ENCODE measurements around the gene ARHGEF7.

ARHGEF7 gene

GRCh38 chr13:111284565-111284964 lies 169.5 kb downstream of the ARHGEF7 start:
- TF ChIP-seq ZNF274 (IDR thresholded peaks at IDR 0.05; ENCODE audit: low read depth, low read length) = no peak
- H3K4me3 ChIP-seq (ENCODE audit: low read length) = no peak overlapping the region

- TF ChIP-seq ZNF274 (IDR thresholded peaks at IDR 0.05; ENCODE audit: low read depth, low read length) = no peak
- no peak overlapping the region for H3K4me3 ChIP-seq (ENCODE audit: low read length)
Observed at GRCh38 chr13:111286162-111286561, 171.1 kb downstream of the ARHGEF7 start.

GRCh38 chr13:111286749-111287148 lies 171.6 kb downstream of the ARHGEF7 start:
- no peak for TF ChIP-seq ZNF274 (IDR thresholded peaks at IDR 0.05; ENCODE audit: low read depth, low read length)
- H3K4me3 ChIP-seq (ENCODE audit: low read length) = no peak overlapping the region

GRCh38 chr13:111287201-111287600 lies 172.1 kb downstream of the ARHGEF7 start:
- H3K4me3 ChIP-seq (ENCODE audit: low read length) = no peak overlapping the region
- TF ChIP-seq ZNF274 (IDR thresholded peaks at IDR 0.05; ENCODE audit: low read depth, low read length) = no peak

GRCh38 chr13:111288276-111288675 lies 173.2 kb downstream of the ARHGEF7 start:
- H3K4me3 ChIP-seq (ENCODE audit: low read length) = no peak overlapping the region
- no peak for TF ChIP-seq ZNF274 (IDR thresholded peaks at IDR 0.05; ENCODE audit: low read depth, low read length)

- H3K4me3 ChIP-seq (ENCODE audit: low read length) = no peak overlapping the region
- TF ChIP-seq ZNF274 (IDR thresholded peaks at IDR 0.05; ENCODE audit: low read depth, low read length) = no peak
Observed at GRCh38 chr13:111289251-111289650, 174.1 kb downstream of the ARHGEF7 start.

- no peak for TF ChIP-seq ZNF274 (IDR thresholded peaks at IDR 0.05; ENCODE audit: low read depth, low read length)
- no peak overlapping the region for H3K4me3 ChIP-seq (ENCODE audit: low read length)
Observed at GRCh38 chr13:111291908-111292307, 176.8 kb downstream of the ARHGEF7 start.

GRCh38 chr13:111292710-111293485 lies 177.8 kb downstream of the ARHGEF7 start:
- no peak for TF ChIP-seq ZNF274 (IDR thresholded peaks at IDR 0.05; ENCODE audit: low read depth, low read length)
- H3K4me3 ChIP-seq (ENCODE audit: low read length) = no peak overlapping the region

GRCh38 chr13:111295886-111296285 lies 180.8 kb downstream of the ARHGEF7 start:
- TF ChIP-seq ZNF274 (IDR thresholded peaks at IDR 0.05; ENCODE audit: low read depth, low read length) = no peak

GRCh38 chr13:111296417-111296816 lies 181.3 kb downstream of the ARHGEF7 start:
- H3K4me3 ChIP-seq (ENCODE audit: low read length) = no peak overlapping the region
- TF ChIP-seq ZNF274 (IDR thresholded peaks at IDR 0.05; ENCODE audit: low read depth, low read length) = no peak

More at GRCh38 chr13:111295886-111296285, 180.8 kb downstream of the ARHGEF7 start:
- no peak overlapping the region for H3K4me3 ChIP-seq (ENCODE audit: low read length)

GRCh38 chr13:111298214-111298975 lies 183.3 kb downstream of the ARHGEF7 start:
- no peak overlapping the region for H3K4me3 ChIP-seq (ENCODE audit: low read length)
- no peak for TF ChIP-seq ZNF274 (IDR thresholded peaks at IDR 0.05; ENCODE audit: low read depth, low read length)

- TF ChIP-seq ZNF274 (IDR thresholded peaks at IDR 0.05; ENCODE audit: low read depth, low read length) = no peak
- no peak overlapping the region for H3K4me3 ChIP-seq (ENCODE audit: low read length)
Observed at GRCh38 chr13:111302045-111302726, 187.1 kb downstream of the ARHGEF7 start.

- no peak for TF ChIP-seq ZNF274 (IDR thresholded peaks at IDR 0.05; ENCODE audit: low read depth, low read length)
- no peak overlapping the region for H3K4me3 ChIP-seq (ENCODE audit: low read length)
Observed at GRCh38 chr13:111303559-111303958, 188.4 kb downstream of the ARHGEF7 start.

- H3K4me3 ChIP-seq (ENCODE audit: low read length) = no peak overlapping the region
- TF ChIP-seq ZNF274 (IDR thresholded peaks at IDR 0.05; ENCODE audit: low read depth, low read length) = no peak
Observed at GRCh38 chr13:111304041-111304544, 189.0 kb downstream of the ARHGEF7 start.
